HEK293 (cell line): ENCODE results near the gene NPHP4.

Experiments
- CTCF ChIP-seq: fragments of 450-650 bp; formaldehyde crosslinking; IDR thresholded peaks from 2 replicates; pipeline ENCODE4 v1.5.1; 2016; ENCODE audit warnings: missing biosample characterization, missing genetic modification characterization
- KLF10 ChIP-seq: fragments of 450-650 bp; IDR thresholded peaks from 2 replicates; pipeline ENCODE4 v1.5.1; 2018; ENCODE audit warnings: missing biosample characterization, mild to moderate bottlenecking, missing genetic modification characterization
- PRDM6 ChIP-seq: fragments of 450-650 bp; formaldehyde crosslinking; IDR thresholded peaks from 2 replicates; pipeline ENCODE4 v1.5.1; 2017; ENCODE audit warnings: missing biosample characterization, missing genetic modification characterization
- ZBTB20 ChIP-seq: fragments of 450-650 bp; formaldehyde crosslinking; IDR thresholded peaks from 2 replicates; pipeline ENCODE4 v1.5.1; 2016; ENCODE audit warnings: missing biosample characterization, missing genetic modification characterization
- ZFP3 ChIP-seq: fragments of 450-650 bp; formaldehyde crosslinking; IDR thresholded peaks from 2 replicates; pipeline ENCODE4 v1.5.1; 2016; ENCODE audit warnings: low read depth, missing biosample characterization, missing genetic modification characterization
- ZNF2 ChIP-seq: fragments of 450-650 bp; formaldehyde crosslinking; IDR thresholded peaks from 2 replicates; pipeline ENCODE4 v1.5.1; 2016; ENCODE audit warnings: missing biosample characterization, missing genetic modification characterization
- ZNF529 ChIP-seq: fragments of 450-650 bp; formaldehyde crosslinking; IDR thresholded peaks from 2 replicates; pipeline ENCODE4 v1.5.1; 2017; ENCODE audit warnings: missing genetic modification characterization, missing biosample characterization; ENCODE audit not compliant: insufficient replicate concordance
- ZNF549 ChIP-seq: fragments of 450-650 bp; IDR thresholded peaks from 2 replicates; pipeline ENCODE4 v1.5.1; 2018; ENCODE audit warnings: missing biosample characterization, missing genetic modification characterization, mild to moderate bottlenecking, inconsistent platforms, moderate library complexity
- TF ChIP-seq, protein P1 (sequence below): fragments of 450-650 bp; formaldehyde crosslinking; IDR thresholded peaks from 2 replicates; pipeline ENCODE4 v1.5.1; 2016; ENCODE audit warnings: missing biosample characterization, missing genetic modification characterization

- TF ChIP-seq ZFP3 (tag by site-specific recombination) (no peak), CTCF (tag by site-specific recombination) (no peak), ZBTB20 (no peak), ZNF2 (tag by site-specific recombination) (no peak), KLF10 (tag by site-specific recombination) (no peak), ZNF549 (tag by site-specific recombination) (no peak), ZNF529 (tag by site-specific recombination) (no peak), PRDM6 (tag by site-specific recombination) (no peak)
- TF ChIP-seq, protein P1, sequence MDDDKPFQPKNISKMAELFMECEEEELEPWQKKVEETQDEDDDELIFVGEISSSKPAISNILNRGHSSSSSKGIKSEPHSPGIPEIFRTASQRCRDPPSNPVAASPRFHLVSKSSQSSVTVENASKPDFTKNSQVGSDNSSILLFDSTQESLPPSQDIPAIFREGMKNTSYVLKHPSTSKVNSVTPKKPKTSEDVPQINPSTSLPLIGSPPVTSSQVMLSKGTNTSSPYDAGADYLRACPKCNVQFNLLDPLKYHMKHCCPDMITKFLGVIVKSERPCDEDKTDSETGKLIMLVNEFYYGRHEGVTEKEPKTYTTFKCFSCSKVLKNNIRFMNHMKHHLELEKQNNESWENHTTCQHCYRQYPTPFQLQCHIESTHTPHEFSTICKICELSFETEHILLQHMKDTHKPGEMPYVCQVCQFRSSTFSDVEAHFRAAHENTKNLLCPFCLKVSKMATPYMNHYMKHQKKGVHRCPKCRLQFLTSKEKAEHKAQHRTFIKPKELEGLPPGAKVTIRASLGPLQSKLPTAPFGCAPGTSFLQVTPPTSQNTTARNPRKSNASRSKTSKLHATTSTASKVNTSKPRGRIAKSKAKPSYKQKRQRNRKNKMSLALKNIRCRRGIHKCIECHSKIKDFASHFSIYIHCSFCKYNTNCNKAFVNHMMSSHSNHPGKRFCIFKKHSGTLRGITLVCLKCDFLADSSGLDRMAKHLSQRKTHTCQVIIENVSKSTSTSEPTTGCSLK (tag by site-specific recombination): no peak
Measured at GRCh38 chr1:5959667-5960230, 32.5 kb downstream of the NPHP4 start.
